Measurements from ENCODE around the gene RSL24D1.
"Not testable (repeated sequence)": the region's sequence is repeated elsewhere in the genome, so short reads cannot be mapped to it uniquely, and the experiment has no call there.

Gene RSL24D1

DNA sequence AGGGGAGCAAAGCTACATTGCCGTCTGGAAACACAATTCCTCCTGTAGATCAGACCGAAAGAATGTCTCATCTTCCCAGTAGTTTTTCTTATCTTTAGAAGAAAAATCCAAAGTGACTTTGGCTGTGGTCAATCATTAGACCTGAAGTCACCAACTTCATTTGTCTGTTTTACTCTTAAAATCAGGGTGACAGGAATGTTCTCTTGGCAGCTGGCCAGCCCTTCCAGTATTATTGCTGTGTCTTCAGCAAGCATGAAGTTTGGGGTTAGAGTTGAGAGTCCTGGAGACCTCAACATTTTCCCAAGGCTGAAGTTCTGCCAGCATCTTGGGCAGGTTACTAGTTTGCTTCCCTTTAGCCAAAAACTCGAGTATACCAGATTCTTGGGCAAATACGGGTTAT is 32.5 kb downstream of the RSL24D1 start:
- Histone ChIP-seq H3K9me3 (ENCODE audit: severe bottlenecking) (no peaks in the 10 kb centered on the region), H3K4me1 (ENCODE audit: insufficient read depth, poor library complexity, severe bottlenecking) (no peaks in the 10 kb centered on the region), H3K27me3 (ENCODE audit: insufficient read depth, poor library complexity, severe bottlenecking) (no peaks in the 10 kb centered on the region), H3K27ac (ENCODE audit: poor library complexity, severe bottlenecking) (no peak overlapping the region), H3K36me3 (ENCODE audit: low read depth) (no peaks in the 10 kb centered on the region), H3K4me3 (ENCODE audit: severe bottlenecking) (no peak overlapping the region)
- DNase-seq (ENCODE audit: low spot score) (no peak), ATAC-seq (ENCODE audit: low read depth) (no peak)
- TF ChIP-seq CTCF (IDR thresholded peaks at IDR 0.05; ENCODE audit: poor library complexity, severe bottlenecking), result no peak

DNA sequence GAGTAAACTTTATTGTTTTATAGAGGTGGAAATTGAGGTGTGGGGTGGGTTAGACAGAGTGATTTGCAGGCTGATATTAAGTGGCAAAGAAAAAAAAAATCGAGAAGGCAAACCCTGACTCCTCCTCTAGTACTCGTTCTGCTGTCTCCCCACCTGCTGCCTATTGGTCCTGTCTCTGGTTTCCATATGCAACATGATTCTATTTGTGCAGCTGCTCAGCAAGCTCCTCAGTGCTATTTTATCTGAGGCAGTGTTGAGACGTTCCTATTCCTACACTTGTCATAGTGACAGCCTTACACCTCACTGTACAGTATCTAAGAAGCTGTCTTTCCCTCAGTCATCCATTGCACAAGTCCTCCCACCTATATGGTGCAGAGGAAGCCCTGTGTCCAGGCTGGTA is 45.1 kb downstream of the RSL24D1 start:
- no peaks in the 10 kb centered on the region for H3K9me3 ChIP-seq (ENCODE audit: severe bottlenecking)
- H3K4me3 ChIP-seq (ENCODE audit: severe bottlenecking), result no peak overlapping the region
- H3K27ac ChIP-seq (ENCODE audit: poor library complexity, severe bottlenecking), result no peak overlapping the region
- no peaks in the 10 kb centered on the region for H3K36me3 ChIP-seq (ENCODE audit: low read depth)
- DNase-seq (ENCODE audit: low spot score) (no peak), ATAC-seq (ENCODE audit: low read depth) (no peak)
- no peaks in the 10 kb centered on the region for H3K4me1 ChIP-seq (ENCODE audit: insufficient read depth, poor library complexity, severe bottlenecking)
- TF ChIP-seq CTCF (IDR thresholded peaks at IDR 0.05; ENCODE audit: poor library complexity, severe bottlenecking), result no peak
- H3K27me3 ChIP-seq (ENCODE audit: insufficient read depth, poor library complexity, severe bottlenecking), result peaks cover 7% of the 10 kb centered on the region

DNA sequence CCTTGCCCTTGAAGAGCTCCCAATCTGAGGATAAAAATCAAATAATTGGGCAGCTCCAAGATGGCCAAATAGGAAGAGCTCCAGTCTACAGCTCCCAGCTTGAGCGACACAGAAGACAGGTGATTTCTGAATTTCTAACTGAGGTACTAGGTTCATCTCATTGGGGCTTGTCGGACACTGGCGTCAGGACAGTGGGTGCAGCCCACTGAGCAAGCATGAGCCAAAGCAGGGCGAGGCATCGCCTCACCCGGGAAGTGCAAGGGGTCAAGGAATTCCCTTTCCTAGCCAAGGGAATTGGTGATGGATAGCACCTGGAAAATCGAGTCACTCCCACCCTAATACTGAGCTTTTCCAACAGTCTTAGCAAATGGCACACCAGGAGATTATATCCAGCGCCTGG is 53.6 kb downstream of the RSL24D1 start:
- not testable (repeated sequence) for H3K4me1 ChIP-seq (ENCODE audit: insufficient read depth, poor library complexity, severe bottlenecking); H3K27me3 ChIP-seq (ENCODE audit: insufficient read depth, poor library complexity, severe bottlenecking); H3K4me3 ChIP-seq (ENCODE audit: severe bottlenecking); H3K9me3 ChIP-seq (ENCODE audit: severe bottlenecking); H3K27ac ChIP-seq (ENCODE audit: poor library complexity, severe bottlenecking); DNase-seq (ENCODE audit: low spot score); ATAC-seq (ENCODE audit: low read depth); H3K36me3 ChIP-seq (ENCODE audit: low read depth)

GRCh38 chr15:55133972-55134371 is 62.8 kb downstream of the RSL24D1 start:
- no peaks in the 10 kb centered on the region for H3K9me3 ChIP-seq (ENCODE audit: severe bottlenecking)
- no peak for DNase-seq (ENCODE audit: low spot score)
- H3K4me1 ChIP-seq (ENCODE audit: insufficient read depth, poor library complexity, severe bottlenecking), result no peaks in the 10 kb centered on the region
- H3K27me3 ChIP-seq (ENCODE audit: insufficient read depth, poor library complexity, severe bottlenecking), result no peaks in the 10 kb centered on the region
- no peak overlapping the region for H3K27ac ChIP-seq (ENCODE audit: poor library complexity, severe bottlenecking)
- no peak overlapping the region for H3K4me3 ChIP-seq (ENCODE audit: severe bottlenecking)
- no peak for ATAC-seq (ENCODE audit: low read depth)
- H3K36me3 ChIP-seq (ENCODE audit: low read depth), result no peaks in the 10 kb centered on the region
- no peak for TF ChIP-seq CTCF (IDR thresholded peaks at IDR 0.05; ENCODE audit: poor library complexity, severe bottlenecking)

GRCh38 chr15:55132672-55133071 is 64.1 kb downstream of the RSL24D1 start:
- Histone ChIP-seq H3K27me3 (ENCODE audit: insufficient read depth, poor library complexity, severe bottlenecking) (no peaks in the 10 kb centered on the region), H3K4me1 (ENCODE audit: insufficient read depth, poor library complexity, severe bottlenecking) (no peaks in the 10 kb centered on the region), H3K4me3 (ENCODE audit: severe bottlenecking) (no peak overlapping the region), H3K9me3 (ENCODE audit: severe bottlenecking) (no peaks in the 10 kb centered on the region), H3K27ac (ENCODE audit: poor library complexity, severe bottlenecking) (no peak overlapping the region), H3K36me3 (ENCODE audit: low read depth) (no peaks in the 10 kb centered on the region)
- no peak for TF ChIP-seq CTCF (IDR thresholded peaks at IDR 0.05; ENCODE audit: poor library complexity, severe bottlenecking)
- no peak for ATAC-seq (ENCODE audit: low read depth)
- DNase-seq (ENCODE audit: low spot score), result no peak

Measured in RWPE2 (cell line).